ENCODE results near the gene GPR101. TPM values are rescaled to one million over a fixed set of nuclear protein-coding genes. Genes with fewer than 3 reads are reported as not detected.

GPR101 gene
- total and polyA plus RNA-seq, 2 of the 4 experiments (the other 2 are of a cell fraction): not detected

- no peak overlapping the region for H3K23ac ChIP-seq (ENCODE audit: low read depth, low read length)
- no peaks in the 10 kb centered on the region for H4K20me1 ChIP-seq (ENCODE audit: insufficient read depth, low read length)
- H3K14ac ChIP-seq (replicated peaks; ENCODE audit: low read depth, low read length): no peak overlapping the region
- no peak overlapping the region for H3K56ac ChIP-seq (ENCODE audit: extremely low read depth, insufficient read depth, low read length)
- no peak overlapping the region for H4K8ac ChIP-seq (ENCODE audit: low read depth in 2 of 2, low read length in 2 of 2)
- no peak overlapping the region for H3K4me2 ChIP-seq (ENCODE audit: low read depth, low read length)
- intact Hi-C loops (cut with micrococcal nuclease): no loop called here
- H4K91ac ChIP-seq (ENCODE audit: insufficient read depth, low read depth, low read length): no peak overlapping the region
- no peak overlapping the region for H2BK15ac ChIP-seq (ENCODE audit: low read depth, low read length)
- no peak overlapping the region for H2BK20ac ChIP-seq (ENCODE audit: low read depth, low read length)
- H3K4me3 ChIP-seq (ENCODE audit: insufficient read depth, low read depth, low read length): no peak overlapping the region
- TF ChIP-seq CHD1 (IDR thresholded peaks at IDR 0.05; ENCODE audit: low read depth, low read length) (no peak), MXI1 (IDR thresholded peaks at IDR 0.05; ENCODE audit: borderline replicate concordance, low read depth, low read length) (no peak), CTCF (conservative IDR thresholded peaks at IDR 0.05; ENCODE audit: low read depth, low read length) (no peak), POLR2A (IDR thresholded peaks at IDR 0.05; ENCODE audit: low read depth, low read length) (no peak), SMC3 (IDR thresholded peaks at IDR 0.05; ENCODE audit: low read depth, low read length) (no peak), FOS (IDR thresholded peaks at IDR 0.05; ENCODE audit: low read depth, low read length) (no peak), NFE2L2 (IDR thresholded peaks at IDR 0.05; ENCODE audit: low read depth, low read length) (no peak), CEBPB (IDR thresholded peaks at IDR 0.05; ENCODE audit: low read depth, low read length) (no peak), RAD21 (IDR thresholded peaks at IDR 0.05; ENCODE audit: low read length) (no peak), USF2 (IDR thresholded peaks at IDR 0.05; ENCODE audit: low read depth, low read length) (no peak), MAFK (IDR thresholded peaks at IDR 0.05; ENCODE audit: low read depth, low read length) (no peak), BHLHE40 (IDR thresholded peaks at IDR 0.05; ENCODE audit: low read depth, low read length) (no peak), RCOR1 (IDR thresholded peaks at IDR 0.05; ENCODE audit: insufficient replicate concordance, low read length) (no peak), ELK1 (IDR thresholded peaks at IDR 0.05; ENCODE audit: borderline replicate concordance, low read depth, low read length) (no peak), RFX5 (IDR thresholded peaks at IDR 0.05; ENCODE audit: low read depth, low read length) (no peak), MAZ (IDR thresholded peaks at IDR 0.05; ENCODE audit: borderline replicate concordance, low read depth, low read length) (no peak)
- H3K27me3 ChIP-seq (ENCODE audit: control insufficient read depth, insufficient read depth, low read length): no peaks in the 10 kb centered on the region
- no peak overlapping the region for H2AFZ ChIP-seq (replicated peaks; ENCODE audit: low read length, poor library complexity)
- ATAC-seq (ENCODE audit: low read depth) (no peak), DNase-seq (no peak)
- H3K4me1 ChIP-seq (ENCODE audit: control insufficient read depth, insufficient read depth, low read length): no peaks in the 10 kb centered on the region
- no peak overlapping the region for H3K4ac ChIP-seq (ENCODE audit: low read depth, low read length)
- no peak overlapping the region for H2BK5ac ChIP-seq (ENCODE audit: low read depth, low read length, poor library complexity, severe bottlenecking)
- in situ Hi-C loops (cut with MboI; ENCODE audit: low sequenced_read_pairs): no loop called here
- H3K18ac ChIP-seq (ENCODE audit: low read depth, low read length): no peak overlapping the region
- no peaks in the 10 kb centered on the region for H3K36me3 ChIP-seq (ENCODE audit: control insufficient read depth, insufficient read depth, low read length)
- no peak overlapping the region for H3K27ac ChIP-seq (ENCODE audit: insufficient read depth, low read length)
- no CpG with 5 or more reads among the region's 1 CpG for WGBS, 2 experiments (ENCODE audit: extremely low coverage in 2 of 2, insufficient read length in 1 of 2)
- no peak overlapping the region for H2AK9ac ChIP-seq (replicated peaks; ENCODE audit: low read depth, low read length, poor library complexity)
- BruUV-seq (replicated peaks): no TSS peak
- no peaks in the 10 kb centered on the region for H3K79me1 ChIP-seq (ENCODE audit: low read depth in 1 of 2, low read length in 2 of 2)
- no peak overlapping the region for H2AK5ac ChIP-seq (ENCODE audit: low read depth, low read length)
- dilution Hi-C loops (cut with HindIII; ENCODE audit: low sequenced_read_pairs, unreplicated experiment): no loop called here
- H4K5ac ChIP-seq (ENCODE audit: low read depth, low read length): no peak overlapping the region
- no peaks in the 10 kb centered on the region for H3K9me3 ChIP-seq (ENCODE audit: control insufficient read depth, insufficient read depth, low read length)
- no peak overlapping the region for H2BK120ac ChIP-seq (ENCODE audit: low read depth, low read length)
- no peak overlapping the region for H3K9ac ChIP-seq (ENCODE audit: low read depth, low read length)
- no peaks in the 10 kb centered on the region for H3K9me1 ChIP-seq (ENCODE audit: insufficient read depth, low read length)
- CTCF ChIA-PET: no interaction called here
- POLR2A ChIA-PET (ENCODE audit: unreplicated experiment): no interaction called here
These were observed 38.6 kb upstream of the GPR101 start for GRCh38 chrX:137072396-137072795.
